MCF 10A (cell line): ENCODE results near the gene QRICH2. TPM values are rescaled to one million over a fixed set of nuclear protein-coding genes. Genes with fewer than 3 reads are reported as not detected.
A peak's percentile ranks its signal among the peaks of the same experiment; 100 is the strongest.

Experiments
- BruUV-seq: library from RNA; stranded (reverse); fragments of 400-500 nt; replicated peaks from 2 replicates; lab custom pipeline; 2021; lab: Mats Ljungman, UMichigan
- CTCF ChIA-PET: fragments of 300-600 bp; sonication (Branson Sonifier 250); formaldehyde crosslinking; extraction: SDS; loops from one replicate; lab custom pipeline; 2021; ENCODE audit warnings: antibody characterized with exemption, inconsistent platforms; lab: Yijun Ruan, JAX
- POLR2A ChIA-PET: fragments of 300-600, 350-650 bp; sonication (Branson Sonifier 250); formaldehyde crosslinking; extraction: SDS; loops from one replicate; lab custom pipeline; 2020; ENCODE audit warnings: antibody characterized with exemption, inconsistent platforms; lab: Yijun Ruan, JAX
- DNase-seq: peaks from one replicate; pipeline ENCODE4 v3.0.0-alpha.2; 2018; ENCODE audit not compliant: unreplicated experiment
- H3K27ac Mint-ChIP-seq: one replicate; pipeline ENCODE4 v1.8.0; 2022; ENCODE audit warnings: mild to moderate bottlenecking, low read depth, mixed read lengths; ENCODE audit not compliant: unreplicated experiment
- H3K27me3 Mint-ChIP-seq: one replicate; pipeline ENCODE4 v1.8.0; 2022; ENCODE audit warnings: mixed read lengths; ENCODE audit not compliant: insufficient read depth, unreplicated experiment
- H3K36me3 Mint-ChIP-seq: one replicate; pipeline ENCODE4 v1.8.0; 2022; ENCODE audit warnings: mild to moderate bottlenecking, moderate library complexity, mixed read lengths; ENCODE audit not compliant: insufficient read depth, unreplicated experiment
- H3K4me1 Mint-ChIP-seq: one replicate; pipeline ENCODE4 v1.8.0; 2022; ENCODE audit warnings: mixed read lengths; ENCODE audit not compliant: insufficient read depth, unreplicated experiment
- H3K4me3 Mint-ChIP-seq: one replicate; pipeline ENCODE4 v1.8.0; 2022; ENCODE audit warnings: mild to moderate bottlenecking, moderate library complexity, mixed read lengths; ENCODE audit not compliant: unreplicated experiment
- H3K9me3 Mint-ChIP-seq: one replicate; pipeline ENCODE4 v1.8.0; 2022; ENCODE audit warnings: mixed read lengths; ENCODE audit not compliant: unreplicated experiment
- CTCF ChIP-seq: fragments of 200-600 bp; IDR thresholded peaks from one replicate; pipeline ENCODE4 v1.8.0; 2022; ENCODE audit warnings: antibody characterized with exemption, mild to moderate bottlenecking; ENCODE audit not compliant: unreplicated experiment
- intact Hi-C: fragments of 100-400 bp; cut with micrococcal nuclease; formaldehyde crosslinking; loops from 2 replicates; pipeline ENCODE4 v1.14.1; 2022
- total RNA-seq: library from RNA; stranded (reverse); gene quantifications from 2 replicates; pipeline ENCODE4 v1.2.3, GENCODE V29; 2022

QRICH2 gene
- total RNA-seq, 1 experiment from 2014 or later, result 0.56 TPM

GRCh38 chr17:76241204-76241538 lies 66.9 kb downstream of the QRICH2 start:
- POLR2A ChIA-PET, result interaction anchor here (0.9 to 1.2 kb wide), 2 partner anchors 22 to 23 kb away, joined by 4 read pairs; no protein-coding TSS in a partner anchor
- no peak for DNase-seq
- Mint-ChIP-seq H3K27me3 (peaks cover 10% of the 10 kb centered on the region), H3K9me3 (no peaks in the 10 kb centered on the region), H3K27ac (no peak overlapping the region), H3K4me1 (peaks cover 6% of the 10 kb centered on the region), H3K4me3 (peak overlapping the region; percentile 71), H3K36me3 (no peaks in the 10 kb centered on the region)
- CTCF ChIA-PET, result interaction anchor here (0.8 kb wide), 1 partner anchor 123 kb away, joined by 4 read pairs; no protein-coding TSS in a partner anchor
- no TSS peak for BruUV-seq
- TF ChIP-seq CTCF, result no peak
- intact Hi-C loops, result no loop called here

DNA sequence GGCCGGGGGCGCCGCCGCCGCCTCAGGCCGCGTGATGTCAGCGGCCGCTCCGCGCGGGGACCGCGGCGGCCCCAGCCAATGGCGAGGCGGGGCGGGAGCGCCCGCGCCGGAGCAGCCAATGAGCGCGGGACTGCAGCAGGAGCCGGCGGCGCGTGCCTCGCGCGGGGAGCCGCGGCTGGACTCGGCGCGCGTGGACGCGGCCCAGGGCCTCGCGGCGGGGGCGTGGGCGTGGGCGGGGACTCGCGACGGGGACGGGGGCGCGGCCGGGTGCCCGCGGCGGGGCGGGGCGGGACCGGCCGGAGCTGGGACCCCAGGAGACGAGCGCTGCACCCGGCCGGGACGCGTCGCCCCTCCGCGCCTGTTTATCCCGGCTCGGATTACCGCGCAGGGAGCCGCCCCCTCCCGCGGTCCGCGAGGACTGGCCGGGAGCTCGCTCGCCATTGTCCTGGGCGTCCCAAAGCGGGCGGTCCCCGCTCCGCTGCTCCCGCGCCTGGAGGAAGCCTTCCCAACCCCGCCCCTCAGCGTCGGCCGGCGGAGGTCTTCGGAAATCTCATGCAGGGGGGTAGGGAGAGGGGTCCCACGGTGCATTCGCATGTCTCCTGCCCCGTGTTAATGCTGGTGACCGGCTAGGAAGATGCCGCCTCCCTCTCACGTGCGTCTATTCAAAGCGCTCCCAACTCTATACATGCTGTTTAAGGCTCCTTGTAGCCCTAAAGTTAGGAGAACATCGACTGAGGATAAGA lies 67.4 kb downstream of the QRICH2 start, which contains the start of gene RNF157:
RNF157 (minus strand) TSS at position 33 of the 743 bp plus-strand sequence. CDS start 253 bp downstream, outside the sequence.
- peaks cover 6% of the 10 kb centered on the region for H3K4me1 Mint-ChIP-seq
- peaks cover 10% of the 10 kb centered on the region for H3K27me3 Mint-ChIP-seq
- H3K9me3 Mint-ChIP-seq, result no peaks in the 10 kb centered on the region
- BruUV-seq, result no TSS peak
- TF ChIP-seq CTCF, result no peak
- no peak within 1 kb of the TSS for H3K27ac Mint-ChIP-seq
- no peaks in the 10 kb centered on the region for H3K36me3 Mint-ChIP-seq
- peak within 1 kb of the TSS; percentile 71 for H3K4me3 Mint-ChIP-seq
- ChIA-PET POLR2A (interaction anchor here (0.9 to 1.2 kb wide), 2 partner anchors 22 to 24 kb away, joined by 4 read pairs; no protein-coding TSS in a partner anchor), CTCF (interaction anchor here (0.8 kb wide), 1 partner anchor 122 kb away, joined by 4 read pairs; no protein-coding TSS in a partner anchor)
- intact Hi-C loops, result no loop called here
- peak; percentile 42 for DNase-seq

- no peaks in the 10 kb centered on the region for H3K36me3 Mint-ChIP-seq
- no peak overlapping the region for H3K27ac Mint-ChIP-seq
- intact Hi-C loops, result no loop called here
- H3K27me3 Mint-ChIP-seq, result peaks cover 10% of the 10 kb centered on the region
- H3K9me3 Mint-ChIP-seq, result no peaks in the 10 kb centered on the region
- POLR2A ChIA-PET, result no interaction called here
- no peak for DNase-seq
- no TSS peak for BruUV-seq
- no peak for TF ChIP-seq CTCF
- CTCF ChIA-PET, result no interaction called here
- no peak overlapping the region for H3K4me3 Mint-ChIP-seq
- peaks cover 6% of the 10 kb centered on the region for H3K4me1 Mint-ChIP-seq
Measured at GRCh38 chr17:76239538-76240274, 68.4 kb downstream of the QRICH2 start.
